VCaP (cell line): ENCODE data around the gene IL4I1.

ENCODE experiments used
- H3K27ac ChIP-seq: fragments of 450-650 bp; 2 replicates; pipeline ENCODE4 v1.5.1; 2017
- TF ChIP-seq, protein P1 (sequence below): fragments of 450-650 bp; conservative IDR thresholded peaks from 2 replicates; pipeline ENCODE4 v1.5.1; 2017; ENCODE audit warnings: mild to moderate bottlenecking, moderate library complexity

The IL4I1 gene

DNA sequence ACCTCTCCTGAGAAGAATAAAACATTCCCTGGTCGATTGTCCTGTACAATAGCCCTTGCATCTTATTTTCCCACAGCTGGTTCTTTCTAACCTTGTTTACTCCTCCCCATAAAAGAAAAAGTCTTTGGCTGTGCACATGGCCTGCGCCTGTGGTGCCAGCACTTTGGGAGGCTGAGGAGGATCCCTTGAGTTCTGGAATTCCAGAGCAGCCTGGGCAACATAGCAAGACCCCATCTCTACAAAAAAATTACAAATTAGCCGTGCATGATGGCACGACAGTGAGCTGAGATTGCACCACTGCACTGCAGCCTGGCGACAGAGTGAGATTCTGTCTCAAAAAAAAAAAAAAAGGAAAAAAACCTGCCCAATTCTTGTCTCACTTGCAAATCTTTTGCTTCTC lies 39.9 kb upstream of the IL4I1 start:
- H3K27ac ChIP-seq: no peak overlapping the region
- TF ChIP-seq, protein P1, sequence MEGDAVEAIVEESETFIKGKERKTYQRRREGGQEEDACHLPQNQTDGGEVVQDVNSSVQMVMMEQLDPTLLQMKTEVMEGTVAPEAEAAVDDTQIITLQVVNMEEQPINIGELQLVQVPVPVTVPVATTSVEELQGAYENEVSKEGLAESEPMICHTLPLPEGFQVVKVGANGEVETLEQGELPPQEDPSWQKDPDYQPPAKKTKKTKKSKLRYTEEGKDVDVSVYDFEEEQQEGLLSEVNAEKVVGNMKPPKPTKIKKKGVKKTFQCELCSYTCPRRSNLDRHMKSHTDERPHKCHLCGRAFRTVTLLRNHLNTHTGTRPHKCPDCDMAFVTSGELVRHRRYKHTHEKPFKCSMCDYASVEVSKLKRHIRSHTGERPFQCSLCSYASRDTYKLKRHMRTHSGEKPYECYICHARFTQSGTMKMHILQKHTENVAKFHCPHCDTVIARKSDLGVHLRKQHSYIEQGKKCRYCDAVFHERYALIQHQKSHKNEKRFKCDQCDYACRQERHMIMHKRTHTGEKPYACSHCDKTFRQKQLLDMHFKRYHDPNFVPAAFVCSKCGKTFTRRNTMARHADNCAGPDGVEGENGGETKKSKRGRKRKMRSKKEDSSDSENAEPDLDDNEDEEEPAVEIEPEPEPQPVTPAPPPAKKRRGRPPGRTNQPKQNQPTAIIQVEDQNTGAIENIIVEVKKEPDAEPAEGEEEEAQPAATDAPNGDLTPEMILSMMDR: no peak

- TF ChIP-seq, protein P1: no peak
- H3K27ac ChIP-seq: no peak overlapping the region
Observed at GRCh38 chr19:49933643-49934042, 37.0 kb upstream of the IL4I1 start.

- no peak overlapping the region for H3K27ac ChIP-seq
- TF ChIP-seq, protein P1: no peak
Observed at GRCh38 chr19:49932731-49933131, 36.0 kb upstream of the IL4I1 start.

DNA sequence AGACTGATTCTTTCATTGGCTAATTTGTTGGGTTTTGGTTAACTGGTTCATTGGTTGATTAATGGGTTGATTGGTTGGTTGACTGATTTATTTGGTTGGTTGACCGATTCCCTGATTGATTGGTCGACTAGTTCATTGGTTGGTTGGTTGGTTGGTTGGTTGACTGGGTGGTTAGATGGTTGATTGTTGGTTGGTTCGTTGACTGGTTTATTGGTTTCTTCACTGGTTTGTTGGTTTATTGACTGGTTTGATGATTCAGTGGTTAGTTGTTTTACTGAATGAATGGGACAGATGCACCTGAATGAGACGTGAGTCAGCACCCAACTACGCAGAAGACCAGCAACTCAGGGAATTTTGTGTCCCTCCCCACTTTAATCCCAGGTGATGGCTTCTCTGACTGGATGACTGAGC lies 35.4 kb upstream of the IL4I1 start:
- no peak overlapping the region for H3K27ac ChIP-seq

DNA sequence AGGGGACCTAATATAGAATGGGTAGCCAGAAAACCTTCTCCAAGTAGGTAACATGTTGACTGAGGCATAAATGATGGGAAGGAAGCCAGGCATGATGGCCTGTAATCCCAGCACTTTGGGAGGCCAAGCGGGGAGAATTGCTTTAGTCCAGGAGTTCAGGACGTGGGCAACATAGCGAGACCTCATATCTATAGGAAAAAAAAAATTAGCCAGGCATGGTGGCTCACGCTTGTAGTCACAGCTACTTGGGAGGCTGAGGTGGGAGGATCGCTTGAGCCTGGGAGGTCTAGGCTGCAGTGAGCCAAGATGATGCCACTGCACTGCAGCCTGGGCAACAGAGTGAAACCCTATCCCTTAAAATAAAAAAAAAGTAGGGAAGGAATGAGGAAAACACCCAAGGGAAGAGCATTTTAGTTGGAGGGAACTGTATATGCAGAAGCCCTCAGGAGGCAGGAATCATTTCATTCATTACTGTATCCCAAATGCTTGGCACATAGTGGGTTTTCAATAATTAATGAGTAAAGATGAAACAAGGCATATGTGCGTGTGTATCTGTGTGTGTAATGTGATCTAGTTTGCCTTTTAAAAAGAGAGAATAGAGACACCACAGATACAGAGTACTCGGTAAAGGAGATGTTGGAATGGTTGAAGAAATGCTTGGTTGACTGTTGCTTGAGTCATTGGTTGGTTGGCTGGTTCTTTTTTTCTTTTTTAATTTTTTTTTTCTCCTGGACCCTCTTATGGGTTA lies 34.8 kb upstream of the IL4I1 start:
- H3K27ac ChIP-seq: no peak overlapping the region
- TF ChIP-seq, protein P1: no peak

More for the DNA sequence above, 35.4 kb upstream of the IL4I1 start:
- TF ChIP-seq, protein P1: no peak

DNA sequence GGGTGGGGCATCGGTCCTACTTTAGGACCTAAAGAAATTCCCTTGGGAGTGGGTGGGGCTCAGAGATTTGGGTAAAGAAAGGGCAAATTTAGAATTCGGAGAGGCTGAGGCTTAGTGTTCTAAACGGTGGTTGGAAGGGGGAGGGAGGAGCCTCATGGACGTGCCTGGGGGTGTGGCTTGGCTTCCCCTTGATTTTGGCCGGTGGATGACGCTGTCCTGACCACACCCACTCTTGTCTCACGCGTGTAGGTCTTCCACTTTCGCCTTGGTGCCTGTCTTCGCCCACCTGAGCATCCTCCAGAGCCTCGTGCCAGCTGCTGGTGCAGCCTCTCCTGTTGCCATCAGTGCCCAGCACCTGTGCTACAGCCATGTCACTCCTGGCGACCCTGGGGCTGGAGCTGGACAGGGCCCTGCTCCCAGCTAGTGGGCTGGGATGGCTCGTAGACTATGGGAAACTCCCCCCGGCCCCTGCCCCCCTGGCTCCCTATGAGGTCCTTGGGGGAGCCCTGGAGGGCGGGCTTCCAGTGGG lies 33.9 kb upstream of the IL4I1 start:
- TF ChIP-seq, protein P1: no peak

GRCh38 chr19:49929611-49930482 lies 33.2 kb upstream of the IL4I1 start:
- peak overlapping the region; percentile 99 for H3K27ac ChIP-seq
- TF ChIP-seq, protein P1: no peak

More for the DNA sequence above, 33.9 kb upstream of the IL4I1 start:
- H3K27ac ChIP-seq: peak overlapping the region; percentile 99
